ENCODE measurements around the gene MDGA2.

MDGA2 gene

GRCh38 chr14:47619392-47619791, 56.0 kb downstream of the MDGA2 start:
- DNase-seq, result no peak

- DNase-seq, result no peak
Observed at GRCh38 chr14:47606566-47606965, 68.8 kb downstream of the MDGA2 start.

GRCh38 chr14:47596860-47597259, 78.5 kb downstream of the MDGA2 start:
- DNase-seq, result no peak

DNA sequence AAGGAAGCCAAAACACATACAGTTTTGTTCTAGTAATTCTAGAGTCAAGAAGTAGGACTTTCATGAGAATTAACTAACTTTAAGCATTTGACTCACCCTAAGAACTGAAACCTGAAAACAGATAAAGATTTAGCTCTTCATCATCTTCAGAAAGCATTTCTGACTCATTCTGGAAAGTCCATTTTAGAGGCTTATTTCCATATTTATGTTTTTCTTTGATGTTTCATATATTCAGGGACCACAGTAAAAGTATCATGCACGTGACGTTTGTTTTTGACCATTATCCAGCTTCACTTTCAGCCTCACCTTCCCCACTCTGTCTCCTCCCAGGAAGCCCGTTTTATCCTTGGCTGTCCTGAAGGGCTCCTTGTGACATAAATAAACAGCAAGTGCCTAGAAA, 79.2 kb downstream of the MDGA2 start:
- no peak for DNase-seq

GRCh38 chr14:47595552-47595951, 79.9 kb downstream of the MDGA2 start:
- DNase-seq, result no peak

GRCh38 chr14:47590767-47591495, 84.5 kb downstream of the MDGA2 start:
- DNase-seq, result no peak

DNA sequence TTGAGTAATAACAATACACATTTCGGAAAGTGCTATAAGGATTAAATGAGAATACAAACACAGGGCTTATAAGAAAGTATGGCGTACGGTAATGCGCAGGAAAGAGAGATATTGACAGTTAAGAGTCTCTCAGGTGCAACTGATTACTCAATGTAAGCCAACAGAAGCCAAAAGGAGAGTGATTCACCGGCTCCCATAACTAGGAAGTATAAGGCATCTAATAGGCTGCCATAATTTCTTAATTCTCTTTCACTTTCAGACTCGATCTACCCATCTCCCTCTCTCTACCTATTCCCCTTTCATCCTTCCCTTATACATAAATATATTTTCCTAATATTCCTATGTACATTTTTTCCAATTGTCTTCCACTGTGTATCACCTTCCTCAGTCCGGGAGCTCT, 90.0 kb downstream of the MDGA2 start:
- no peak for DNase-seq

DNA sequence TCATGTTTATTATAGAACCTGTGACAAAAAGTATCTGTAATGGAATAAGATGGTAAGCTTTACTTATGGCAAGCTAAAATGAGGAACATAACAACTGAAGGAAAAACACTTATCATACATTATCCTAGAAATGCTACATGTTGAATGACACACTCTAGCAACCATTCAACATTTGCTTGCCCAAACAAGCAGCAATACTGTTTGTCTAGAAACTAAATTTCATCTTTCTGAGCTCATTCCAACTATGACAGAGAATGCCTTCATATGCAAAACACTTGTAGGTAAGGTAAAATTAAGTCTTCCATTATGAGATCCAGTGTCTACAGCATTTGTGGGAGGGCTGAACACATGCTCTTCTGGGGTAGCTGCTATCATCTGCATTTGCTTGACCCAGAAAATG, 108.1 kb downstream of the MDGA2 start:
- DNase-seq, result no peak

- no peak for DNase-seq
Observed at GRCh38 chr14:47557894-47558293, 117.5 kb downstream of the MDGA2 start.

DNA sequence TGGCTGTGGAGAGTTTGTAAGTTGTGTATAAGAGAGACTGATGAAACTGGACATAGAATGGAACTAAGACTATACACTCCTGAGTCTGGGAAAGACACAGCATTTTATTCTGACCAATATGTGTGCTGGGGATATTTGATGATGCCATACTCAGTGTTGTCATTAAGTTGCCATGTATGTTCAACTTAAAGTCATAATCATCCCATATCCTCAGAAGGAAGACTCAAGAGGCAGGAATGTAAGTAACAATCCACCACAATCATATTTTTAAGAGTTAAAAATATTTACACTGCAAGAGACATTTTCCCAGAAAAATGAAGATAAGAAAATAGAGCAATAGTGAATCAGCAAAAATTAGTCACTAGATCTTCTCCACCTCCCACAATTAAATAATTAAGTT, 120.1 kb downstream of the MDGA2 start:
- no peak for DNase-seq

DNA sequence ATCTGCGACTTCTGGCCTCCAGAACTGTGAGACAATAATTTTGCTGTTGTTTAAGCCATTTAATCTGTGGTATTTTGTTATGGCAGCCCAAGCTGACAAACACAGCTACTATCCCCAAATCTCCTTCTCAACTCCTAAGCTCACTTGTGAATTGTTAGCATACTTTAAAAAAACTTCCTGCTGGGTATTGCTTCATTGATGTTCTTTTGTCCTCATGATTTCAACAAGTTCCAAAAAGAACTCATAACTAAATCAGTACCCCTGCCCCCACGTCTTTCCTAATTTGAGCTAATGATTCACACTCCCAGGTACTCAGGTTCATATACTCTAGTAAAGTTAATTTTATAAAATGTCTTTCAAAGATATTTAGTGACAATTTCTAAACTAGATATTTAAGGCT, 125.5 kb downstream of the MDGA2 start:
- no peak for DNase-seq

DNA sequence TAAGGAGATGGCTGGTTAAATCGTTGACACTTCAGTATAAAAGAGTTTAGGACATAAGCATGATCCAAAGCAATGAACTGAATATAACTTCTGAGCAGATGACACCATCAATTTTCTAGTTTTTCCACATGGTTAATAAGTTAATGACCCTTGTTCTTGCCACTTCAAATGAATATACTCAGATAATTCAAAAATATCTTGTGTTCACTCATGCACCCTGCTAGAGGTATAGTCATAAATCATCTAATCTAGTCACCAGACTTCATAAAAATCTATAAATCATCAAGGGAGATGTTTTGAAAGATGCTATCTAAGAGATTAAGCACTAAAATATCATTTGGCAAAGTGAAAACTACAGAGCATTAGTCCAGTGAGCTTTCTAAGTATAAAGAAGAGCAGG, 131.9 kb downstream of the MDGA2 start:
- DNase-seq, result no peak

DNA sequence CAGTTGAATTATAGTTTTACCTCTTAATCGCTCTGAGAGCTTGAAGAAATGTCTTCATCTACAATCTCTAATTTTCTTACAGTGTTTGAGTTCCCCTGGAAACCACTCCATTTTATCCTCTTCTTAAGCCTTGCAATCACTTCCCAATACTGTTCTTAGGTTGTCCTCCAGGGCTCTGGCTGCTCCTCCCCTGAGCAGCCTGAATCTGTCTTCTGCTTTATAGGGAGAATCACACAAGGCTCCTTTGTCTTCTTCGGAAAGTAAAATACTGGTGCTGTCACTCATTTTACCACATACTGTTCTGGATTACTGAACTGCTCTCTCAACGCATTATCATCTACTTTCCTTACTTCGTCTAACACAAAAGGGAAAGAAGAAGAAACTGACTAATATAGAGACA, 133.7 kb downstream of the MDGA2 start:
- no peak for DNase-seq

GRCh38 chr14:47539031-47539461, 136.4 kb downstream of the MDGA2 start:
- no peak for DNase-seq

DNA sequence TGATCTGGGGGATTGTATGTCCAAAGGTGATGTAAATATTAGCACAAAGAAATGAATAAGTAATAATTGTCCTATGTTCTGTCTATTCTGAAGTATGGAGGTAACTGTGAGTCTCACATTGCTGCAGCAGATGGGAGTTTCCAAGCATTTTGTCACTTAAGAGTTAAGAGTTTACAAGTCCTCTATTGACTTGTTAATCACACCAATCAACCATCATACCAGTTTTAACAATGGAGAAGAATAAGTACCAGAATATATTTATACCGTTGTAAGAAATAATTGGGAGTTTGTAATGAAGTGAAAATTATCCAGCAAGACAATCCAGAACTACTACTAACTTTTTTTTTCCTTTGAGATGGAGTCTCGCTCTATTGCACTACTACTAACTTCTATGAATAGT, 139.1 kb downstream of the MDGA2 start:
- DNase-seq, result no peak

GRCh38 chr14:47526591-47527244, 148.7 kb downstream of the MDGA2 start:
- DNase-seq, result no peak

DNA sequence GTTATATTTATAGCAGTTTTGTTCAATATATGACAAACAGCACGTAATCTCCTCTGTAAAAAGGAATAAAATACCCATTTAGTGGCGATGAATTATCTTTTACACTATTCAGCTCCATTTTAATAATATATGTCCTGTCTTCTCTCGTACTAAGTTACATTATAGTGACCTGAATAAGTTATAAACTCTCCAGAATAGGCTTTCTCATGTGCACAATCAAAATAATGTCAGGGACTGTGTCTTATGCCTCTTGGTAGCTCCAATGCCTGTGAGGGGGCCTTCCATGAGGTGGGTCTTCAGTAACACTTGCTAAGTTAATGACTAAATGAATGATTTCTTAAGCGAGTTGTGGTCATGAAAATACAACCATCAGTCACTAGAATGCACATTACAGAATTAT, 150.9 kb downstream of the MDGA2 start:
- DNase-seq, result no peak

DNA sequence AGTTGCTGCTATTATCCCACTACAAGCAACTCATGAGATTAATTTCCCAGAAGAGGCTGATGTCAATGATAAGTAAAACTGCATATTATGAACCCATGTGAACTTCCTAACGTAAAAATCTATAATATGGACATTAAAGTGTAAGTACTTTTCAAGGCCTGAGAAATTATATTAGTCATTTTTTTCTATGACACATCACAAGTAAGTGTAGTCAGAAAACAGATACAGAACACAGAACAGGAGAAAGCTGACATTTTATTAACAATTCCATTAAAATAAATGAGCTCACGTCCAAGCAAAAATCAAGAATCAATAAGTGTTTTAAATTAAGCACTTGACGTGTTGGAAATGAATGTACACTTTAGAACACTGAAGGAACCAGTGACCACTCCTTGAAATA, 155.0 kb downstream of the MDGA2 start:
- no peak for DNase-seq

DNA sequence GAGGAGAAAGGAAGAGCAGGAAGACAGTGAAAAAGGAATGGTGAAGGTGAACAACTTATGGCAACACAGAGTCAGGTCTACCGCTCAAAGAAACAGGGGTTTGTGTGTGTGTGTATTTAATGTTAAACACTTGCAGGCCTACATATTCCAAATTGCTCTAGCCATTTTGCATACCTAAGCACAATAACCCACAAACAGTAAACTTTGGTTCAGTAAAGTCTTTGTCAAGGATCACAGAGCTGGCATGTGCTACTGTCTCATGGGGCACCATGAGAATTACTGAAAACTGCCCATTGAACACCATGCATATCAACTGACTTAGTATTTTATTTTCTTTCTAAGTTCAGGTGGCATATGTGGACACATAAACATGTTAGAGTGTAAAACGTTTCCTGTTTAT, 163.6 kb downstream of the MDGA2 start:
- DNase-seq, result no peak

- DNase-seq, result no peak
Observed at GRCh38 chr14:47509957-47510356, 165.4 kb downstream of the MDGA2 start.

DNA sequence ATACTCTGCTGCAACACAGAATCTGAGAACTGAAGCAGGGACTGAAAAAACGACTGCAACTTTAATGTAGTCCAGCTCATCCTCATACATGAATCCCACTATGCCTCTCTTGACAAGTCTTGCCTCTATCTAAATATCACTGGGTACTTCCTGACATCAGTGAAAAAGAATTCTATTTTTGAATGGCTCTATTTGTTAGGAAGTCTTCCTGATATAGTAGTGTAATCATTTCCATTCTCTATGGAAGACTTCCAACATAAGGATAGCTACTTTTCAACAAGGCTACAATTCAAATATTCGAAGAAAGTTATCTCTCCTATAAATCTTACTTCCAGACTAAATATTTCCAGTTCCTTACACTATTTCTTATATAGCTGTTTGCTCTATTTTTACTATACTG, 167.5 kb downstream of the MDGA2 start:
- DNase-seq, result no peak

DNA sequence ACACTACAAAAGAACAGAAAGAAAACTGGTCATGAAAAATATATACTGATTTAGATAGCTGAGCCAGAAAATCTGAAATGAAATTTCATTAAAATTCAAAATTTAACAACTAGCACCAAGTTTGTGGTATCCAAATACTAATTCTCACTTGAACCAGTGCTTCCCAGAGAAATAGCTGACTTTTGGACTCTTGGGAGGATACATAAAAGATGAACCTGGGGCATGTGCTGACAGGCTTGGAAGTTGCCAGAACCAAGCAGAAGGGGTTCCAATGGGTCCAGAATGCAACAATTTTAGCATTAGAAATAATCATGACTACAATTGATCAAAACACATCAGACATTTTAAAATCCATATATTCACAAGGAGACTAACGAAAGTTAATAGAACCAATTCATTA, 175.0 kb downstream of the MDGA2 start:
- no peak for DNase-seq

DNA sequence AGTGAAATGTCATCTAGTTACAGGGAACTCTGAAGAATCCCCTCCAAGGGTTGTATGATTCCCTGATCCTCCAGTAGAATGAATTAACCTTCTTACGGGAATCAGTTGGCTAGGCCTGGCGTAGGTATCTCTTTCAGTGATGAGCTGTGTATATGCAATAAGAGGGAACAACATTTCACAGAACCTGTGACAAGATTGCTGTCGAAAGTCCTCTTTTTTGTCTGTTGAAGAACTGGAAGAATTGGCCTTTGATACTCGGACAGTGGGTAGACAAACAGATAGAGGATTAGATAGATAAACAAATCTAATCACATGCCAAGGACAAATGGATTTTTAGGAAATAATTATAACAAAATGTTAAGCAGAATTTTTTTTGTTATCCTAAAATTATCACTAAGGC, 184.6 kb downstream of the MDGA2 start:
- DNase-seq, result no peak

DNA sequence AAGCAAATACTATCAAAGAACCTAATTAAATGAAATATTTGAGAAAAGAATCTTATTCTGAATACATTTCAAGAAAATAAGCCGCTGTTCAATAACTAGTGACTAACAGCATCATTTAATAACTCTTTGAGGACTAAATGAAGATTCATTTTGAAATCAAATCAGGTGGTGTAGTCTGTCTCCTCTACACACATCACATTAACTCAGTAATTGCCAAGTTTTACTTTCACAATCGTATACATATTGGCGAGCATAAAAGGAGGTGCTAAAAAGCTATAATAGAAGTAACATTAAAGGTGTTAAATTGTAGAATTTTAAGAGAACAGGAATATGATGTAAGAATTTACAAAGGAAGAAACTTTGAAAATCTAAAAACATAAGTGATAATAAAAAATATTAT, 185.1 kb downstream of the MDGA2 start:
- DNase-seq, result no peak

- DNase-seq, result no peak
Observed at GRCh38 chr14:47485421-47485820, 190.0 kb downstream of the MDGA2 start.
